ENCODE measurements around the gene IGSF23.

- no peak for TF ChIP-seq POLR2AphosphoS5 (IDR thresholded peaks at IDR 0.05)
- TF ChIP-seq, protein P1, sequence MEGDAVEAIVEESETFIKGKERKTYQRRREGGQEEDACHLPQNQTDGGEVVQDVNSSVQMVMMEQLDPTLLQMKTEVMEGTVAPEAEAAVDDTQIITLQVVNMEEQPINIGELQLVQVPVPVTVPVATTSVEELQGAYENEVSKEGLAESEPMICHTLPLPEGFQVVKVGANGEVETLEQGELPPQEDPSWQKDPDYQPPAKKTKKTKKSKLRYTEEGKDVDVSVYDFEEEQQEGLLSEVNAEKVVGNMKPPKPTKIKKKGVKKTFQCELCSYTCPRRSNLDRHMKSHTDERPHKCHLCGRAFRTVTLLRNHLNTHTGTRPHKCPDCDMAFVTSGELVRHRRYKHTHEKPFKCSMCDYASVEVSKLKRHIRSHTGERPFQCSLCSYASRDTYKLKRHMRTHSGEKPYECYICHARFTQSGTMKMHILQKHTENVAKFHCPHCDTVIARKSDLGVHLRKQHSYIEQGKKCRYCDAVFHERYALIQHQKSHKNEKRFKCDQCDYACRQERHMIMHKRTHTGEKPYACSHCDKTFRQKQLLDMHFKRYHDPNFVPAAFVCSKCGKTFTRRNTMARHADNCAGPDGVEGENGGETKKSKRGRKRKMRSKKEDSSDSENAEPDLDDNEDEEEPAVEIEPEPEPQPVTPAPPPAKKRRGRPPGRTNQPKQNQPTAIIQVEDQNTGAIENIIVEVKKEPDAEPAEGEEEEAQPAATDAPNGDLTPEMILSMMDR (IDR thresholded peaks at IDR 0.05) = no peak
- TF ChIP-seq EP300 (IDR thresholded peaks at IDR 0.05) = no peak
These were observed 62.2 kb downstream of the IGSF23 start for GRCh38 chr19:44675521-44675920.

Measured in stomach (tissue), 4 donors.